K562 (cell line): ENCODE measurements around the gene ZNF598. TPM values are rescaled to one million over a fixed set of nuclear protein-coding genes. Genes with fewer than 3 reads are reported as not detected.
A peak's percentile ranks its signal among the peaks of the same experiment; 100 is the strongest.

Source experiments
- COPS2 ChIP-seq: fragments of 450-650 bp; conservative IDR thresholded peaks from 2 replicates; pipeline ENCODE4 v1.6.1; 2016; ENCODE audit warnings: mild to moderate bottlenecking, moderate library complexity
- EP300 ChIP-seq: IDR thresholded peaks from 2 replicates; pipeline ENCODE4 v1.6.1; 2012; ENCODE audit warnings: low read length, improper control_type of control experiment
- ESRRB ChIP-seq: fragments of 250-450 bp; sonication (Bioruptor Pico); IDR thresholded peaks from 2 replicates; pipeline ENCODE4 v1.5.0; 2020; ENCODE audit warnings: mild to moderate bottlenecking, moderate library complexity, borderline replicate concordance
- ETV5 ChIP-seq: sonication (generic); formaldehyde crosslinking; IDR thresholded peaks from 2 replicates; pipeline ENCODE4 v1.4.0; 2020; ENCODE audit warnings: low read depth, mild to moderate bottlenecking, missing genetic modification reagents
- HNRNPL ChIP-seq: fragments of 200-400 bp; formaldehyde crosslinking; IDR thresholded peaks from 2 replicates; pipeline ENCODE4 v1.6.1; 2017; ENCODE audit warnings: low read depth, mild to moderate bottlenecking, low read length
- KAT7 ChIP-seq: sonication (generic); formaldehyde crosslinking; IDR thresholded peaks from 2 replicates; pipeline ENCODE4 v1.8.0; 2022; ENCODE audit warnings: missing genetic modification reagents, mild to moderate bottlenecking, borderline replicate concordance
- LARP7 ChIP-seq: fragments of 450-650 bp; IDR thresholded peaks from 2 replicates; pipeline ENCODE4 v1.6.1; 2016
- MAZ ChIP-seq, 2 experiments: fragments of 450-650 bp in 1 of 2; sonication (generic) in 1 of 2; formaldehyde crosslinking; IDR thresholded peaks in 1 of 2; conservative IDR thresholded peaks in 1 of 2; 2 replicates each; pipeline versions ENCODE4 v1.4.0 to v1.5.0; 2020; ENCODE audit warnings: mild to moderate bottlenecking in 1 of 2, missing genetic modification reagents in 1 of 2
- POLR2AphosphoS5 ChIP-seq: IDR thresholded peaks from 2 replicates; pipeline ENCODE4 v1.6.1; 2011; ENCODE audit warnings: mild to moderate bottlenecking, low read depth, low read length, moderate library complexity; ENCODE audit not compliant: control insufficient read depth, insufficient read depth
- PPARD ChIP-seq: fragments of 250-450 bp; sonication (Bioruptor Pico); IDR thresholded peaks from 2 replicates; pipeline ENCODE4 v1.8.0; 2022; ENCODE audit warnings: inconsistent platforms, mild to moderate bottlenecking, moderate library complexity
- SIRT6 ChIP-seq: IDR thresholded peaks from one replicate; pipeline ENCODE4 v1.6.1; 2012; ENCODE audit warnings: low read depth, mild to moderate bottlenecking, control low read depth, inconsistent platforms, low read length, moderate library complexity
- SMARCB1 ChIP-seq: IDR thresholded peaks from 2 replicates; pipeline ENCODE4 v1.6.1; 2011; ENCODE audit warnings: improper control_type of control experiment, low read depth; ENCODE audit not compliant: insufficient read length
- TGIF2 ChIP-seq: sonication (generic); formaldehyde crosslinking; IDR thresholded peaks from 2 replicates; pipeline ENCODE4 v1.8.1; 2022; ENCODE audit warnings: mild to moderate bottlenecking, missing genetic modification reagents, moderate library complexity
- THRB ChIP-seq: fragments of 450-650 bp; formaldehyde crosslinking; conservative IDR thresholded peaks from 2 replicates; pipeline ENCODE4 v1.4.0; 2022; ENCODE audit warnings: mild to moderate bottlenecking, missing genetic modification characterization
- TRIM25 ChIP-seq: fragments of 450-650 bp; IDR thresholded peaks from 2 replicates; pipeline ENCODE4 v1.7.0; 2016; ENCODE audit warnings: borderline replicate concordance
- U2AF1 ChIP-seq: fragments of 200-400 bp; formaldehyde crosslinking; optimal IDR thresholded peaks from 2 replicates; pipeline ENCODE3; 2017; ENCODE audit warnings: mild to moderate bottlenecking, low read depth, low read length, moderate library complexity
- ZFP30 ChIP-seq: fragments of 250-450 bp; sonication (Bioruptor Pico); IDR thresholded peaks from 2 replicates; pipeline ENCODE4 v1.8.0; 2022; ENCODE audit warnings: moderate library complexity, mild to moderate bottlenecking, inconsistent platforms, borderline replicate concordance
- ZFPM2 ChIP-seq: fragments of 250-450 bp; sonication (Bioruptor Pico); IDR thresholded peaks from 2 replicates; pipeline ENCODE4 v1.5.1; 2022; ENCODE audit warnings: mild to moderate bottlenecking
- ZNF445 ChIP-seq: fragments of 250-450 bp; sonication (Bioruptor Pico); IDR thresholded peaks from 2 replicates; pipeline ENCODE4 v1.4.0; 2020; ENCODE audit warnings: low read depth, mild to moderate bottlenecking, moderate library complexity
- ZNF592 ChIP-seq: fragments of 450-650 bp; IDR thresholded peaks from 2 replicates; pipeline ENCODE4 v1.6.1; 2017; ENCODE audit warnings: antibody characterized with exemption, mild to moderate bottlenecking
- ZNF79 ChIP-seq: fragments of 250-450 bp; sonication (Bioruptor Pico); IDR thresholded peaks from 2 replicates; pipeline ENCODE4 v1.4.0; 2020; ENCODE audit warnings: low read depth, mild to moderate bottlenecking, moderate library complexity
- polyA plus RNA-seq, 8 experiments: library from polyadenylated mRNA; depleted of rRNA in 4 of 8; stranded (reverse) in 5 of 8; unstranded in 3 of 8; fragments of >200 nt; fragmentation: Nextera tagmentation in 2 of 8; fragmentation: Illumina TruSeq in 1 of 8; extraction: Ambion mirVana in 2 of 8; extraction: Trizol in 1 of 8; gene quantifications; 2 replicates each; pipeline versions ENCODE4 v1.2.1 to v1.2.3, GENCODE V29; 2011 to 2014; ENCODE audit warnings: inconsistent platforms in 1 of 8, missing spikeins in 1 of 8
- total RNA-seq, 7 experiments: library from RNA; depleted of rRNA in 6 of 7; stranded (reverse); fragments of >200 nt in 6 of 7; fragmentation: Illumina TruSeq in 2 of 7; extraction: Trizol in 2 of 7; gene quantifications; 2 replicates each; pipeline versions ENCODE4 v1.2.1 to v1.2.3, GENCODE V29; 2011 to 2021; ENCODE audit warnings: low replicate concordance in 1 of 7

The ZNF598 gene
- total and polyA plus RNA-seq, 9 of the 15 experiments (the other 6 are each of a cell fraction or from before 2014, with no cell fraction given): 0.11 to 115 (median 29.6) TPM

GRCh38 chr16:1983544-1984346 is 25.9 kb downstream of the ZNF598 start, which contains the start of gene GFER (continued):
- TF ChIP-seq TGIF2 (CRISPR knock-in tag): no peak; the same call in 1 of the 2 replicates
- no peak for TF ChIP-seq TRIM25
- TF ChIP-seq ZNF592: peak; percentile 70
- peak; percentile 55; the same call in 1 of the 2 replicates for TF ChIP-seq POLR2AphosphoS5
- no peak for TF ChIP-seq ESRRB (CRISPR knock-in tag)
- no peak for TF ChIP-seq ZFP30
- TF ChIP-seq SIRT6: no peak
- peak; percentile 87 for TF ChIP-seq U2AF1
- TF ChIP-seq LARP7: no peak
- TF ChIP-seq KAT7 (CRISPR knock-in tag): peak; percentile 85; the same call in 1 of the 2 replicates
- TF ChIP-seq ETV5 (CRISPR knock-in tag): no peak
- TF ChIP-seq ZFPM2 (CRISPR knock-in tag): no peak
- no peak for TF ChIP-seq PPARD (CRISPR knock-in tag)
- TF ChIP-seq COPS2: no peak
- TF ChIP-seq ZNF79 (CRISPR knock-in tag): no peak
- TF ChIP-seq THRB (CRISPR knock-in tag): no peak
- TF ChIP-seq SMARCB1: no peak
- TF ChIP-seq ZNF445 (CRISPR knock-in tag): no peak
- peak; percentile 35; the same call in 1 of the 2 replicates for TF ChIP-seq EP300
- peak; percentile 93 to 95 for TF ChIP-seq MAZ (CRISPR knock-in tag; conservative IDR thresholded peaks at IDR 0.05 in 1 of 2, IDR thresholded peaks at IDR 0.05 in 1 of 2)
- TF ChIP-seq HNRNPL: peak; percentile 71
